ENCODE results near the gene PPP1R3F. TPM values are rescaled to one million over a fixed set of nuclear protein-coding genes. Genes with fewer than 3 reads are reported as not detected.
A peak's percentile ranks its signal among the peaks of the same experiment; 100 is the strongest.
"Not testable (repeated sequence)": the region's sequence is repeated elsewhere in the genome, so short reads cannot be mapped to it uniquely, and the experiment has no call there.

PPP1R3F gene
- polyA plus RNA-seq, 2 of the 4 experiments (the other 2 are of a cell fraction): 3.0 to 5.2 TPM

DNA sequence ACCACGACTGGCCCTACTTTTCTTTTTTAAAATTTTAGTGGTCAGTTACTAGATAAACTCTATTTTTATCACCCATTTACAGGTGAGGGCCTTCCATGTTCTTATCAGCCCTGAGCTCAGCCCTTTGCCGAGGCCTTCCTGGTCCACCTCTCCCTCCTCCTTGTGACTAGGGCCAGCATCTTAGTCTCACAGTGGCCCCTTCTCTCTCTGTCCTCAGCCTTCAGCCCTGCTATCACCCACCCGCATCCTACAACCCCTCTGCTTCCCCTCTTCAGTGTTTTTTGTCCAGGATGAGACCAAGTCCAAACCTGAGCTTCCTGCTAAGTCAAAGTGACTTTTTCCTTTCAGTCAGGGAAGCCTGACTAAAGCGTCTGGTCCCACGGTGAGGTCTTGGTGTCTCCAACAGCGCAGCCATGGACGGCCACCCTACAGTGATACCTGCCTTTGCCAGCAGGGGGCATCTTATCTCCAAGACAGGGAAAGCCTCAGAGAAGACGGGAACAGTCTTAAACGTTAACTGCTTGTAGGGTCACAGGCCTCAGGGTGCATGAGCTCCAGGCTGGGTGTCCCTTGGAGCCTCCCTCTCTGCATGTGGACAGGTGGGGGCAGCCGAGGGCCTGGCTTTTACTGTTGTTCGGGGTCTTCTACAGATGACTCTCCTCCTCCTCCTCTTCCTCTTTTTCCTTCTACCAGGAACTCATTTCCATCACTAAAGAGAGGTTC is 22.2 kb downstream of the PPP1R3F start:
- 10% methylated on average over 11 of the region's 11 CpGs for WGBS (ENCODE audit: missing lambda C conversion rate)
- DNase-seq (ENCODE audit: low read depth in 1 of 2, low spot score in 1 of 2) (peak; percentile 21 to 72), FAIRE-seq (no peak), ATAC-seq (peak; percentile 90 to 98)
- CTCF ChIA-PET: interaction anchor here (0.6 to 1.9 kb wide), 13 partner anchors 10 to 549 kb away, joined by 3 to 8 read pairs (median 4); no protein-coding TSS in a partner anchor
- POLR2A ChIA-PET: no interaction called here
- H3K4me1 ChIP-seq: no peaks in the 10 kb centered on the region
- TF ChIP-seq FOXS1 (CRISPR knock-in tag; IDR thresholded peaks at IDR 0.05): no peak
- no peak for TF ChIP-seq ZFP36 (IDR thresholded peaks at IDR 0.05; ENCODE audit: borderline replicate concordance, partially characterized antibody)
- TF ChIP-seq CTCF (IDR thresholded peaks at IDR 0.05): peak; percentile 59
- TF ChIP-seq MAZ (IDR thresholded peaks at IDR 0.05; ENCODE audit: borderline replicate concordance, low read depth, low read length): no peak
- TF ChIP-seq RAD21 (conservative IDR thresholded peaks at IDR 0.05 in 1 of 2, IDR thresholded peaks at IDR 0.05 in 1 of 2): peak; percentile 51 to 64
- TF ChIP-seq PHF8 (IDR thresholded peaks at IDR 0.05; ENCODE audit: borderline replicate concordance, low read depth): no peak
- peak; percentile 60 for TF ChIP-seq SMC3 (IDR thresholded peaks at IDR 0.05)
- no peak for TF ChIP-seq KDM1A (IDR thresholded peaks at IDR 0.05; ENCODE audit: low read depth)
- no peak for TF ChIP-seq MAX (IDR thresholded peaks at IDR 0.05)
- no peak overlapping the region for H3K4me3 ChIP-seq
- H3K4me2 ChIP-seq: peak overlapping the region; percentile 38; the same call in 2 of the 3 replicates
- H3K9me3 ChIP-seq: no peaks in the 10 kb centered on the region
- no peak overlapping the region for H3K27ac ChIP-seq

GRCh38 chrX:49292400-49293362 is 23.1 kb downstream of the PPP1R3F start:
- peak; percentile 26 to 33; a peak in 3 of 6 replicates for ATAC-seq
- CTCF ChIA-PET: interaction anchor here (0.8 to 1.9 kb wide), 11 partner anchors 9 to 548 kb away, joined by 3 to 8 read pairs (median 4); no protein-coding TSS in a partner anchor

GRCh38 chrX:49299293-49299692 is 29.7 kb downstream of the PPP1R3F start:
- H3K9me3 ChIP-seq; FAIRE-seq; H3K4me2 ChIP-seq; H3K27ac ChIP-seq; H3K4me3 ChIP-seq; DNase-seq (ENCODE audit: low read depth in 1 of 2, low spot score in 1 of 2); CTCF ChIA-PET; H3K4me1 ChIP-seq; POLR2A ChIA-PET; ATAC-seq: not testable (repeated sequence)
- no CpG with 5 or more reads among the region's 5 CpGs for WGBS (ENCODE audit: missing lambda C conversion rate)

More at GRCh38 chrX:49292400-49293362, 23.1 kb downstream of the PPP1R3F start:
- Histone ChIP-seq H3K4me3 (no peak overlapping the region), H3K27ac (no peak overlapping the region), H3K4me2 (no peak overlapping the region; the same call in 1 of the 3 replicates), H3K9me3 (no peaks in the 10 kb centered on the region), H3K4me1 (no peaks in the 10 kb centered on the region)
- FAIRE-seq (no peak), DNase-seq (ENCODE audit: low read depth in 1 of 2, low spot score in 1 of 2) (no peak)
- POLR2A ChIA-PET: no interaction called here
- WGBS (ENCODE audit: missing lambda C conversion rate): 55% methylated on average over 14 of the region's 17 CpGs
- TF ChIP-seq PBX3 (IDR thresholded peaks at IDR 0.05): no peak
- TF ChIP-seq, protein P1, sequence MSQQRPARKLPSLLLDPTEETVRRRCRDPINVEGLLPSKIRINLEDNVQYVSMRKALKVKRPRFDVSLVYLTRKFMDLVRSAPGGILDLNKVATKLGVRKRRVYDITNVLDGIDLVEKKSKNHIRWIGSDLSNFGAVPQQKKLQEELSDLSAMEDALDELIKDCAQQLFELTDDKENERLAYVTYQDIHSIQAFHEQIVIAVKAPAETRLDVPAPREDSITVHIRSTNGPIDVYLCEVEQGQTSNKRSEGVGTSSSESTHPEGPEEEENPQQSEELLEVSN (IDR thresholded peaks at IDR 0.05; ENCODE audit: borderline replicate concordance, low read depth): no peak
- TF ChIP-seq RAD21 (conservative IDR thresholded peaks at IDR 0.05 in 1 of 2, IDR thresholded peaks at IDR 0.05 in 1 of 2): no peak
- TF ChIP-seq ESRRA (IDR thresholded peaks at IDR 0.05; ENCODE audit: borderline replicate concordance, low read length): no peak
